ENCODE results near the gene MRPL19.

DNA sequence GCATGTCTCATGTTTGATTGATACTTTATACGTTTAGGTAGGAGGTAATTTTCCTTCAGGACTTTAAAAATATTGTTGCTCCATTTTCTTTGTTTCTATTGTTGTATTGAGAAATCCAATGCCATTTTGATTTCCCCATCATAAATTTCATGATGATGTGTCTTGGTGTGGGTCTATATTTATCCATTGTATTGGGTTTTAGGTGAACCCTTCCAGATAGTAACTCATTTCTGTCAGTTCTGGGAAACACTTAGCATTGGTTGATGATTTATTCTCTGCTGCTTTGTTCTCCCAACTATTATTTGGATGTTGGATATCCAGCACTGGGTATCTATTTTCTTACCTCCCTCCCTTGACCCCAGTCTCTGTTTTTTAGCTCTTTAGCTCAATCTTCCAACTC, 10.0 kb downstream of the MRPL19 start:
- TF ChIP-seq ZNF274 (IDR thresholded peaks at IDR 0.05; ENCODE audit: low read depth, low read length): no peak
- no peak for TF ChIP-seq YY1 (IDR thresholded peaks at IDR 0.05; ENCODE audit: insufficient read depth, insufficient read length)

All from NT2/D1 (cell line).